Activated T-cell treated with anti-CD3 and anti-CD28 coated beads, Interleukin-2, amount 50 U/mL, for 24 hours (primary cell): ENCODE measurements around the gene MGLL.
A peak's percentile ranks its signal among the peaks of the same experiment; 100 is the strongest.

Experiments used
- DNase-seq: peaks from one replicate; pipeline ENCODE4 v3.0.0-alpha.2; 2020
- H3K27ac Mint-ChIP-seq: 2 replicates; pipeline ENCODE4 v1.8.0; 2020; ENCODE audit warnings: mild to moderate bottlenecking, mixed read lengths
- H3K27me3 Mint-ChIP-seq: 2 replicates; pipeline ENCODE4 v1.8.0; 2020; ENCODE audit warnings: mixed read lengths
- H3K36me3 Mint-ChIP-seq: 2 replicates; pipeline ENCODE4 v1.8.0; 2020; ENCODE audit warnings: low read depth, mixed read lengths
- H3K4me1 Mint-ChIP-seq: 2 replicates; pipeline ENCODE4 v1.8.0; 2020; ENCODE audit warnings: low read depth, mixed read lengths
- H3K4me3 Mint-ChIP-seq: 2 replicates; pipeline ENCODE4 v1.8.0; 2020; ENCODE audit warnings: mild to moderate bottlenecking, moderate library complexity, mixed read lengths
- H3K9me3 Mint-ChIP-seq: 2 replicates; pipeline ENCODE4 v1.8.0; 2020; ENCODE audit warnings: mixed read lengths

The MGLL gene

GRCh38 chr3:127822041-127822681 lies at the start of gene MGLL:
MGLL (minus strand) TSS chr3:127822515; CDS start chr3:127822318, 197 bp downstream.
- Mint-ChIP-seq H3K36me3 (no peaks in the 10 kb centered on the region), H3K27me3 (peaks cover 68% of the 10 kb centered on the region), H3K27ac (peak within 1 kb of the TSS; percentile 44), H3K9me3 (no peaks in the 10 kb centered on the region), H3K4me1 (peaks cover 11% of the 10 kb centered on the region), H3K4me3 (peak within 1 kb of the TSS; percentile 79)
- DNase-seq = no peak

GRCh38 chr3:127870156-127870555 lies 47.8 kb upstream of the MGLL start:
- H3K4me1 Mint-ChIP-seq = peaks cover 19% of the 10 kb centered on the region
- DNase-seq = no peak
- peaks cover 9% of the 10 kb centered on the region for H3K27me3 Mint-ChIP-seq
- no peak overlapping the region for H3K27ac Mint-ChIP-seq
- H3K36me3 Mint-ChIP-seq = no peaks in the 10 kb centered on the region
- no peaks in the 10 kb centered on the region for H3K9me3 Mint-ChIP-seq
- no peak overlapping the region for H3K4me3 Mint-ChIP-seq

- no peaks in the 10 kb centered on the region for H3K9me3 Mint-ChIP-seq
- H3K36me3 Mint-ChIP-seq = no peaks in the 10 kb centered on the region
Measured at GRCh38 chr3:127867986-127868385, 45.7 kb upstream of the MGLL start.

GRCh38 chr3:127867412-127867811 lies 45.1 kb upstream of the MGLL start:
- DNase-seq = no peak
- no peak overlapping the region for H3K4me3 Mint-ChIP-seq
- peaks cover 21% of the 10 kb centered on the region for H3K4me1 Mint-ChIP-seq
- H3K27me3 Mint-ChIP-seq = peaks cover 9% of the 10 kb centered on the region
- no peaks in the 10 kb centered on the region for H3K9me3 Mint-ChIP-seq
- no peaks in the 10 kb centered on the region for H3K36me3 Mint-ChIP-seq
- H3K27ac Mint-ChIP-seq = no peak overlapping the region

More at GRCh38 chr3:127867986-127868385, 45.7 kb upstream of the MGLL start:
- H3K27ac Mint-ChIP-seq = no peak overlapping the region
- no peak overlapping the region for H3K4me3 Mint-ChIP-seq
- H3K4me1 Mint-ChIP-seq = peaks cover 21% of the 10 kb centered on the region
- H3K27me3 Mint-ChIP-seq = peaks cover 9% of the 10 kb centered on the region
- DNase-seq = no peak

GRCh38 chr3:127865941-127866340 lies 43.6 kb upstream of the MGLL start:
- H3K4me1 Mint-ChIP-seq = peaks cover 21% of the 10 kb centered on the region
- H3K9me3 Mint-ChIP-seq = no peaks in the 10 kb centered on the region
- H3K27me3 Mint-ChIP-seq = peaks cover 7% of the 10 kb centered on the region
- no peak overlapping the region for H3K4me3 Mint-ChIP-seq
- H3K27ac Mint-ChIP-seq = peak overlapping the region; percentile 8
- no peak for DNase-seq
- H3K36me3 Mint-ChIP-seq = no peaks in the 10 kb centered on the region

- no peak for DNase-seq
- Mint-ChIP-seq H3K27ac (no peak overlapping the region), H3K27me3 (no peaks in the 10 kb centered on the region), H3K4me1 (peaks cover 2% of the 10 kb centered on the region), H3K4me3 (no peak overlapping the region), H3K36me3 (no peaks in the 10 kb centered on the region), H3K9me3 (no peaks in the 10 kb centered on the region)
Measured at GRCh38 chr3:127860211-127860696, 37.9 kb upstream of the MGLL start.

GRCh38 chr3:127859730-127860129 lies 37.4 kb upstream of the MGLL start:
- DNase-seq = no peak
- Mint-ChIP-seq H3K4me3 (no peak overlapping the region), H3K27me3 (no peaks in the 10 kb centered on the region), H3K9me3 (no peaks in the 10 kb centered on the region), H3K36me3 (no peaks in the 10 kb centered on the region), H3K27ac (no peak overlapping the region), H3K4me1 (no peaks in the 10 kb centered on the region)

- no peaks in the 10 kb centered on the region for H3K9me3 Mint-ChIP-seq
- H3K27me3 Mint-ChIP-seq = no peaks in the 10 kb centered on the region
- H3K27ac Mint-ChIP-seq = no peak overlapping the region
- no peak overlapping the region for H3K4me3 Mint-ChIP-seq
- no peaks in the 10 kb centered on the region for H3K36me3 Mint-ChIP-seq
- no peaks in the 10 kb centered on the region for H3K4me1 Mint-ChIP-seq
- DNase-seq = no peak
Measured at GRCh38 chr3:127858937-127859336, 36.6 kb upstream of the MGLL start.

- Mint-ChIP-seq H3K27ac (no peak overlapping the region), H3K27me3 (no peaks in the 10 kb centered on the region), H3K36me3 (no peaks in the 10 kb centered on the region), H3K4me1 (no peaks in the 10 kb centered on the region), H3K4me3 (no peak overlapping the region), H3K9me3 (no peaks in the 10 kb centered on the region)
- DNase-seq = no peak
Measured at GRCh38 chr3:127858521-127858920, 36.2 kb upstream of the MGLL start.

- no peak for DNase-seq
- Mint-ChIP-seq H3K27ac (no peak overlapping the region), H3K27me3 (no peaks in the 10 kb centered on the region), H3K4me3 (no peak overlapping the region), H3K36me3 (no peaks in the 10 kb centered on the region), H3K4me1 (no peaks in the 10 kb centered on the region), H3K9me3 (no peaks in the 10 kb centered on the region)
Measured at GRCh38 chr3:127857333-127857732, 35.0 kb upstream of the MGLL start.

GRCh38 chr3:127856801-127857200 lies 34.5 kb upstream of the MGLL start:
- Mint-ChIP-seq H3K4me3 (no peak overlapping the region), H3K4me1 (no peaks in the 10 kb centered on the region), H3K27me3 (no peaks in the 10 kb centered on the region), H3K27ac (no peak overlapping the region), H3K36me3 (no peaks in the 10 kb centered on the region), H3K9me3 (no peaks in the 10 kb centered on the region)
- no peak for DNase-seq

- Mint-ChIP-seq H3K4me3 (no peak overlapping the region), H3K27me3 (no peaks in the 10 kb centered on the region), H3K36me3 (no peaks in the 10 kb centered on the region)
Measured at GRCh38 chr3:127855246-127855645, 32.9 kb upstream of the MGLL start.

GRCh38 chr3:127853681-127854080 lies 31.4 kb upstream of the MGLL start:
- Mint-ChIP-seq H3K36me3 (no peaks in the 10 kb centered on the region), H3K4me1 (no peaks in the 10 kb centered on the region), H3K27ac (no peak overlapping the region), H3K9me3 (no peaks in the 10 kb centered on the region), H3K27me3 (peaks cover 4% of the 10 kb centered on the region), H3K4me3 (no peak overlapping the region)
- DNase-seq = no peak

More at GRCh38 chr3:127855246-127855645, 32.9 kb upstream of the MGLL start:
- no peak for DNase-seq
- Mint-ChIP-seq H3K4me1 (no peaks in the 10 kb centered on the region), H3K9me3 (no peaks in the 10 kb centered on the region), H3K27ac (no peak overlapping the region)

- Mint-ChIP-seq H3K27me3 (peaks cover 13% of the 10 kb centered on the region), H3K27ac (no peak overlapping the region)
Measured at GRCh38 chr3:127851899-127852298, 29.6 kb upstream of the MGLL start.

GRCh38 chr3:127849368-127849767 lies 27.1 kb upstream of the MGLL start:
- Mint-ChIP-seq H3K27ac (no peak overlapping the region), H3K36me3 (no peaks in the 10 kb centered on the region), H3K9me3 (no peaks in the 10 kb centered on the region), H3K4me3 (no peak overlapping the region), H3K4me1 (no peaks in the 10 kb centered on the region), H3K27me3 (peaks cover 17% of the 10 kb centered on the region)
- no peak for DNase-seq

More at GRCh38 chr3:127851899-127852298, 29.6 kb upstream of the MGLL start:
- Mint-ChIP-seq H3K9me3 (no peaks in the 10 kb centered on the region), H3K36me3 (no peaks in the 10 kb centered on the region), H3K4me1 (no peaks in the 10 kb centered on the region), H3K4me3 (no peak overlapping the region)
- DNase-seq = no peak
